NCI-H2227 (cell line): Measurements from ENCODE around the gene B3GAT1.

Experiments
- DNase-seq: peaks from one replicate; lab custom pipeline; 2025; ENCODE audit not compliant: unreplicated experiment; lab: John Stamatoyannopoulos, UW

The B3GAT1 gene

GRCh38 chr11:134338654-134339053 is 73.4 kb downstream of the B3GAT1 start:
- no peak for DNase-seq

- DNase-seq: no peak
Observed at GRCh38 chr11:134338068-134338467, 74.0 kb downstream of the B3GAT1 start.

- DNase-seq: no peak
Observed at GRCh38 chr11:134337051-134337450, 75.0 kb downstream of the B3GAT1 start.

GRCh38 chr11:134334796-134335571 is 77.1 kb downstream of the B3GAT1 start:
- no peak for DNase-seq

GRCh38 chr11:134333946-134334345 is 78.1 kb downstream of the B3GAT1 start:
- DNase-seq: no peak

- DNase-seq: no peak
Observed at GRCh38 chr11:134333312-134333711, 78.7 kb downstream of the B3GAT1 start.

GRCh38 chr11:134332782-134333181 is 79.3 kb downstream of the B3GAT1 start:
- DNase-seq: no peak

GRCh38 chr11:134332189-134332631 is 79.8 kb downstream of the B3GAT1 start:
- DNase-seq: peak; percentile 46

- peak; percentile 79 for DNase-seq
Observed at GRCh38 chr11:134331354-134332188, 80.5 kb downstream of the B3GAT1 start, which contains the start of gene GLB1L2. TSS of gene GLB1L2 (plus strand) at chr11:134331988. CDS start at chr11:134332062, 74 bp downstream.

GRCh38 chr11:134330611-134331353 is 81.3 kb downstream of the B3GAT1 start:
- peak; percentile 5 for DNase-seq
